PC-9 (cell line): ENCODE measurements around the gene RBMS3. TPM values are rescaled to one million over a fixed set of nuclear protein-coding genes. Genes with fewer than 3 reads are reported as not detected.

Experiments used
- BruUV-seq: library from RNA; stranded (reverse); fragments of 400-500 nt; replicated peaks from 2 replicates; lab custom pipeline; 2021; lab: Mats Ljungman, UMichigan
- CTCF ChIA-PET: fragments of 300-600 bp; sonication (Branson Sonifier 250); formaldehyde crosslinking; loops from one replicate; lab custom pipeline; 2022; ENCODE audit warnings: antibody characterized with exemption; lab: Charles Lee
- POLR2A ChIA-PET: fragments of 300-600 bp; sonication (Branson Sonifier 250); formaldehyde crosslinking; loops from one replicate; lab custom pipeline; 2022; ENCODE audit warnings: antibody characterized with exemption; ENCODE audit not compliant: unreplicated experiment; lab: Charles Lee
- DNase-seq, 2 experiments: peaks; one replicate each; pipeline versions ENCODE4 v3.0.0 to v3.0.0-alpha.2; 2015 to 2022; ENCODE audit warnings: mixed read lengths in 1 of 2
- H2AFZ ChIP-seq: fragments of 200-600 bp; sonication (generic); 2 replicates; pipeline ENCODE4 v1.8.1; 2017; ENCODE audit warnings: antibody characterized with exemption
- H3F3A ChIP-seq: fragments of 200-600 bp; sonication (generic); 2 replicates; pipeline ENCODE4 v1.8.1; 2017; ENCODE audit warnings: antibody characterized with exemption, mild to moderate bottlenecking, low read depth; ENCODE audit not compliant: insufficient read depth
- H3K27ac ChIP-seq: fragments of 200-600 bp; sonication (generic); 2 replicates; pipeline ENCODE4 v1.6.1; 2016; ENCODE audit warnings: mixed run types
- H3K27me3 ChIP-seq: fragments of 200-600 bp; sonication (generic); 2 replicates; pipeline ENCODE4 v1.6.1; 2016; ENCODE audit warnings: low read depth, mixed run types; ENCODE audit not compliant: insufficient read depth
- H3K36me3 ChIP-seq: fragments of 200-600 bp; sonication (generic); 2 replicates; pipeline ENCODE4 v1.6.1; 2016; ENCODE audit warnings: low read depth, mixed run types
- H3K4me1 ChIP-seq: fragments of 200-600 bp; sonication (generic); replicated peaks from 2 replicates; pipeline ENCODE4 v1.6.1; 2016; ENCODE audit warnings: mixed run types; ENCODE audit not compliant: insufficient read depth
- H3K4me2 ChIP-seq: fragments of 200-600 bp; sonication (generic); 2 replicates; pipeline ENCODE4 v1.6.1; 2017; ENCODE audit warnings: mixed run types
- H3K4me3 ChIP-seq: fragments of 200-600 bp; sonication (generic); 2 replicates; pipeline ENCODE4 v1.6.1; 2016; ENCODE audit warnings: mixed run types
- H3K79me2 ChIP-seq: fragments of 200-600 bp; sonication (generic); 2 replicates; pipeline ENCODE4 v1.6.1; 2017; ENCODE audit warnings: low read depth, mixed run types
- H3K9me2 ChIP-seq: fragments of 200-600 bp; sonication (generic); 2 replicates; pipeline ENCODE4 v1.8.1; 2017; ENCODE audit warnings: mild to moderate bottlenecking; ENCODE audit not compliant: insufficient read depth
- H3K9me3 ChIP-seq: fragments of 200-600 bp; sonication (generic); 2 replicates; pipeline ENCODE4 v1.8.1; 2016; ENCODE audit warnings: low read depth; ENCODE audit not compliant: insufficient read depth
- H4K20me1 ChIP-seq: fragments of 200-600 bp; sonication (generic); 2 replicates; pipeline ENCODE4 v1.8.1; 2017; ENCODE audit not compliant: insufficient read depth
- EZH2 ChIP-seq: fragments of 200-600 bp; sonication (generic); IDR thresholded peaks from 2 replicates; pipeline ENCODE4 v1.8.0; 2017; ENCODE audit warnings: antibody characterized with exemption, low read depth
- intact Hi-C: fragments of 100-400 bp; cut with micrococcal nuclease; formaldehyde crosslinking; loops from one replicate; pipeline ENCODE4 v1.10.0; 2022; ENCODE audit not compliant: unreplicated experiment
- total RNA-seq: library from RNA; stranded (reverse); gene quantifications from 2 replicates; pipeline ENCODE4 v1.2.3, GENCODE V29; 2021
- TF ChIP-seq, protein P1 (sequence below): fragments of 200-600 bp; sonication (generic); conservative IDR thresholded peaks from 2 replicates; pipeline ENCODE4 v1.6.1; 2017; ENCODE audit warnings: mixed run types, antibody characterized with exemption, mild to moderate bottlenecking, moderate library complexity

RBMS3 gene
- total RNA-seq, 1 experiment from 2014 or later: 3.5 TPM

DNA sequence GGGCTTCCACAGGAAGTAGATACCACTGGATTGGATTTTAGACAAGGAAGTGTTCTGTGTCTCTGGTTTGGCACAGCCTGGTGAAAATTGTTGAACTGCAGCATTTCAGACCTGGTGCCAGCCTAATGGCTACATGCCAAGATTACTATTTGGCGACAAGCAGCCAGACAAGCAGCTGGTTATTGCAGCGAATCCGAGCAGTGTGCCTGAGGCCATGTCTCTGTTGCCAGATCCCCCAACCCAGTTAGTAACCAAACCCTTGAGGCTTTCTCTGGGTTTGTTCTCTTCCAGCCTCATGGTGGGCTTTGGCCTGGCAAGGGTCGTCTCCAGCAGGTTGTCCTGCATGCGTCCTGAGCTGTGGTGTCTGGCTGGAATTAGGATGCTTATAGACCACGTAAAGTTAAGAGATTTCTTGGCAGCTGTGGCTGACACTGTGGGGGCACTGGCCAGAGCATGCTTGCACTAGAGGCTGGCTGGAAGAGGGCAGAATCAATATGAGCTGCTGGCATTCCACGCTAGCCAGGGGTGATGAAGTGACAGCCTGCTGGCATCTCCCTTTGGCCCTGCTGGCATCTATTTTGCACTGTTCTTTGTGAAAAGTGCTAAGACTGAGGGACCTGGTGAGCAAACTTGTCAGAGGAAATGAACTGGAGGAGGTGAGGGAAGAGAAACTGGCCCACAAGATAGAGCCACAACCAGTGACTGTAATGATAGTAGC, 172.6 kb downstream of the RBMS3 start:
- no peak overlapping the region for H3K4me2 ChIP-seq

DNA sequence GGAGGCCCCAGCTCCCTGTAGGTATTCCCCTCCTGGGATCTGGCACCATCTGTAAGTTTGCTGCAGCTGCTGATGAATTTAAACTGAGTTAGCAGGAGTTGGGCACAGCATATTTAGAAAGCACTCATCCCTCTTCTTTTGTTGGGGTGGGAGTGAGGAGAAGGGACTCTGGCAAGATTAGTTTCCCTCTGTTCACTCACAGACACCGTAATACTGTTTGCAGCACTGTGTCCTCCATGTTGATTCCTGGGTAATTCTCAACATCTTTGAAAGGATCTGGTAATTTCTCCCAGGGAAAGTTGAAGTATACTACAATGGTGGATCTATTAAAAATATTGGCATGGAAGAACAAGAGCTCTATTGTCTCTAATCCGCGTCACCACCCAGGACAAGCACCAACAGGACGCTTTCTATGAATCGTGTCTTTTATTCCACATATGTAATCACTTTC, 173.3 kb downstream of the RBMS3 start:
- Histone ChIP-seq H3K9me2 (no peaks in the 10 kb centered on the region), H3K27me3 (no peaks in the 10 kb centered on the region), H3F3A (no peaks in the 10 kb centered on the region), H3K79me2 (no peaks in the 10 kb centered on the region), H4K20me1 (no peaks in the 10 kb centered on the region), H2AFZ (no peak overlapping the region), H3K4me2 (no peak overlapping the region), H3K9me3 (no peaks in the 10 kb centered on the region), H3K27ac (no peak overlapping the region), H3K36me3 (no peaks in the 10 kb centered on the region), H3K4me3 (no peak overlapping the region), H3K4me1 (no peaks in the 10 kb centered on the region)
- ChIA-PET CTCF (interaction anchor here (0.6 kb wide), 1 partner anchor 278 kb away, joined by 6 read pairs; no protein-coding TSS in a partner anchor), POLR2A (interaction anchor here (0.7 kb wide), 1 partner anchor 393 kb away, joined by 3 read pairs; no protein-coding TSS in a partner anchor)
- BruUV-seq: no TSS peak
- TF ChIP-seq EZH2: no peak
- TF ChIP-seq, protein P1, sequence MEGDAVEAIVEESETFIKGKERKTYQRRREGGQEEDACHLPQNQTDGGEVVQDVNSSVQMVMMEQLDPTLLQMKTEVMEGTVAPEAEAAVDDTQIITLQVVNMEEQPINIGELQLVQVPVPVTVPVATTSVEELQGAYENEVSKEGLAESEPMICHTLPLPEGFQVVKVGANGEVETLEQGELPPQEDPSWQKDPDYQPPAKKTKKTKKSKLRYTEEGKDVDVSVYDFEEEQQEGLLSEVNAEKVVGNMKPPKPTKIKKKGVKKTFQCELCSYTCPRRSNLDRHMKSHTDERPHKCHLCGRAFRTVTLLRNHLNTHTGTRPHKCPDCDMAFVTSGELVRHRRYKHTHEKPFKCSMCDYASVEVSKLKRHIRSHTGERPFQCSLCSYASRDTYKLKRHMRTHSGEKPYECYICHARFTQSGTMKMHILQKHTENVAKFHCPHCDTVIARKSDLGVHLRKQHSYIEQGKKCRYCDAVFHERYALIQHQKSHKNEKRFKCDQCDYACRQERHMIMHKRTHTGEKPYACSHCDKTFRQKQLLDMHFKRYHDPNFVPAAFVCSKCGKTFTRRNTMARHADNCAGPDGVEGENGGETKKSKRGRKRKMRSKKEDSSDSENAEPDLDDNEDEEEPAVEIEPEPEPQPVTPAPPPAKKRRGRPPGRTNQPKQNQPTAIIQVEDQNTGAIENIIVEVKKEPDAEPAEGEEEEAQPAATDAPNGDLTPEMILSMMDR: no peak
- DNase-seq: no peak
- intact Hi-C loops: no loop called here

More for the DNA sequence above, 172.6 kb downstream of the RBMS3 start:
- Histone ChIP-seq H3K4me3 (no peak overlapping the region), H3K27ac (no peak overlapping the region), H3K27me3 (no peaks in the 10 kb centered on the region), H3K9me3 (no peaks in the 10 kb centered on the region), H3F3A (no peaks in the 10 kb centered on the region), H3K79me2 (no peaks in the 10 kb centered on the region), H3K4me1 (no peaks in the 10 kb centered on the region), H4K20me1 (no peaks in the 10 kb centered on the region), H3K9me2 (no peaks in the 10 kb centered on the region; the same call in 1 of the 2 replicates), H3K36me3 (no peaks in the 10 kb centered on the region), H2AFZ (no peak overlapping the region)
- no peak for TF ChIP-seq EZH2
- TF ChIP-seq, protein P1: no peak
- ChIA-PET CTCF (no interaction called here), POLR2A (no interaction called here)
- peak in 1 of 2 experiments; percentile 37 for DNase-seq
- intact Hi-C loops: no loop called here
- no TSS peak for BruUV-seq

DNA sequence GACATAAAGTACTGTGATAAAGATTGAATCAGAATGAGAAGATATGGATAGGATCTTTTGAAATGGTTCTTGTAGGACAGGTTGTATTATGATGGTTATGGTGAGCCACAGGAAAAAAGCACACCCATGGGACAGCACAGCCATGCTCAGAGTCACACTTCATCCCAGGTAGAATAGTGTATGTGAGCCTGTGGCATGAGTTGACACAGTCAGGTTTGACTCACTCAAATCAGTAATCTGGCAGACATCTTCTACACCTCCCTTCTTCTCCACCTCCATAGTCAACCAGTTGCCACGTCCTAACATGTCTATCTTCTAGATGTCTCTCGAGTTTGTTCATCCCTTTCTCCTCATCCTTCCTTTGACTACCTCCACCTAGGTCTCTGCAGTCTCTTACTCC, 176.0 kb downstream of the RBMS3 start:
- Histone ChIP-seq H2AFZ (no peak overlapping the region), H3F3A (no peaks in the 10 kb centered on the region), H3K4me2 (no peak overlapping the region), H4K20me1 (no peaks in the 10 kb centered on the region), H3K79me2 (no peaks in the 10 kb centered on the region), H3K9me2 (no peaks in the 10 kb centered on the region), H3K27ac (no peak overlapping the region), H3K4me1 (no peaks in the 10 kb centered on the region), H3K9me3 (no peaks in the 10 kb centered on the region), H3K36me3 (no peaks in the 10 kb centered on the region), H3K27me3 (no peaks in the 10 kb centered on the region), H3K4me3 (no peak overlapping the region)
- DNase-seq: no peak
- no TSS peak for BruUV-seq
- ChIA-PET POLR2A (no interaction called here), CTCF (no interaction called here)
- intact Hi-C loops: no loop called here
- TF ChIP-seq, protein P1: no peak
- no peak for TF ChIP-seq EZH2
